ENCODE measurements around the gene CLOCK.
"Not testable (repeated sequence)": the region's sequence is repeated elsewhere in the genome, so short reads cannot be mapped to it uniquely, and the experiment has no call there.

CLOCK gene, protein sequence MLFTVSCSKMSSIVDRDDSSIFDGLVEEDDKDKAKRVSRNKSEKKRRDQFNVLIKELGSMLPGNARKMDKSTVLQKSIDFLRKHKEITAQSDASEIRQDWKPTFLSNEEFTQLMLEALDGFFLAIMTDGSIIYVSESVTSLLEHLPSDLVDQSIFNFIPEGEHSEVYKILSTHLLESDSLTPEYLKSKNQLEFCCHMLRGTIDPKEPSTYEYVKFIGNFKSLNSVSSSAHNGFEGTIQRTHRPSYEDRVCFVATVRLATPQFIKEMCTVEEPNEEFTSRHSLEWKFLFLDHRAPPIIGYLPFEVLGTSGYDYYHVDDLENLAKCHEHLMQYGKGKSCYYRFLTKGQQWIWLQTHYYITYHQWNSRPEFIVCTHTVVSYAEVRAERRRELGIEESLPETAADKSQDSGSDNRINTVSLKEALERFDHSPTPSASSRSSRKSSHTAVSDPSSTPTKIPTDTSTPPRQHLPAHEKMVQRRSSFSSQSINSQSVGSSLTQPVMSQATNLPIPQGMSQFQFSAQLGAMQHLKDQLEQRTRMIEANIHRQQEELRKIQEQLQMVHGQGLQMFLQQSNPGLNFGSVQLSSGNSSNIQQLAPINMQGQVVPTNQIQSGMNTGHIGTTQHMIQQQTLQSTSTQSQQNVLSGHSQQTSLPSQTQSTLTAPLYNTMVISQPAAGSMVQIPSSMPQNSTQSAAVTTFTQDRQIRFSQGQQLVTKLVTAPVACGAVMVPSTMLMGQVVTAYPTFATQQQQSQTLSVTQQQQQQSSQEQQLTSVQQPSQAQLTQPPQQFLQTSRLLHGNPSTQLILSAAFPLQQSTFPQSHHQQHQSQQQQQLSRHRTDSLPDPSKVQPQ

DNA sequence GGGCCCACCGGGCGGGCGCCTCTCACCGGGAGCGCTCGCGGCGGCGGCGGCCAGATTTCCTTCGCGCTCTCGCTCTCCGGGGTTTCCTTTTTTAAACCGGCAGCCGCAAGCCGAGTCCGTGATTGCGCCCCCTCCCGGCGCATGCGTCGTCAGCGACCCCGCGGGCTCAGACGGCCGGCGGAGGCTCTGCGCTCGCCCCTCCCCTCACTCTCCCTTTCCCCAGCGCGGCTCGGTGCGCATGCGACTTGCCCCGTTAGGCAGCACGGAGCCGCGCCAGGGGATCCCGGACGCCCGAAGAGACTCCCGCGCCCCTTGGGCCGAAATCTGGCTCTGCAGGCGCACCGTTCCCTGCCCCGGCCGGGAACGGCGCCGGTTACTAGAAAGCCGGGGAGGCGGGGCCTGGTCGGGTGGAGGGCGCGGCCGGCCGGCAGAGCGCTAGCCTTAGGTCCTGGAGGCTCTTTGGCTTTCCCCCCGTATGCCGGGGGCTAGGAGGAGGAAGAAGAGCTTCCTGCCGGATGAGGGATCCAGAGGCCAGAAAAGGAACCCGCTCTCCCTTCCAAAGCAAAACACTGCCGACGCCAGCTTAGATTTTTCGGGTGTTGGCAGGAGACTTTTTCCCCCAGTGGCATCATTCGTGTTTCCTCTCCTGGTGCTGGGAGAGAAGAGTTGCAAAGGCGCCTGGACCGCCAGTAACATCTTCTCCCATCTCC, at the start of gene CLOCK:
TSS of gene CLOCK (minus strand) at position 154 of the 710 bp plus-strand sequence. CDS start 64,124 bp downstream, outside the sequence.
- DNase-seq = peak; percentile 78 to 96

DNA sequence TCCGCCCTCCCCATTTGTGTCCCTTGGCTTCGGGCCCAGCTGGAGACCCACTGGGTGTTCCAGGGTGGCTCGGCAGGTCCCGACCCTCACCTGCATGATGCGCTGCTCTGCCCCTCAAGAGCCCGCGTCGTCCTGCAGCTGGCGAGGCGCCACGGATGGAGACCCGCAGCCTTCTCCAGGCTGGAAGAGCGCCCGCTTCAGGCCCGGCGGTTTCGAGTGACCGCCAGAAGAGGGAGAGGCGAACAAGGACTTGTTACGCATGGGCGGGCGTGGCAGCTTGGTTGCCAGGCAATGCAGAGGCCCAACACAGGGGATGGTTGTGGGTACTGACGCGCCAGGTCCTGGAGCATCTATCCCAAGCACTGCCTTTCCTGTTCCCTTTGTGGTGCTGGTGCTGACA, 45.3 kb upstream of the CLOCK start, which contains the start of gene PDCL2:
TSS of gene PDCL2 (minus strand) at position 232 of the 400 bp plus-strand sequence. CDS start at position 96, 136 bp downstream.
- no peak for DNase-seq

DNA sequence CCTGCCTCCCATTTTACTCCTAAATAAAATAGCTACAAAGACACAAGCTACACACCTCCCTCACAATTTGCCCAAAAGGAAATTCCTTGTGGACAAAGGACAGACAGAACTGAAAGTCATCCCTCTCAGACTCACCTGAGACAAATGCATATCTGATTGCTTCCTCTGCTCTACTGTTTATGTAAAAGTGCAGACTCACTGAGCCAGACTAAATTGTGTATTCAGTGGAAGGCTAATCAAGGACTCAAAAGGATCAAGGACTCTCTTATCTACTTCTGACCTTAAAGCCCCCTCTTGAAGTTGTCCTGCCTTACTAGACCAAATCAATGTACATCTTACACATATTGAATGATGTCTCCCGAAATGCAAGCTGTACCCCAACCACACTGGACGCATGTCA, 41.5 kb upstream of the CLOCK start:
- DNase-seq = no peak

DNA sequence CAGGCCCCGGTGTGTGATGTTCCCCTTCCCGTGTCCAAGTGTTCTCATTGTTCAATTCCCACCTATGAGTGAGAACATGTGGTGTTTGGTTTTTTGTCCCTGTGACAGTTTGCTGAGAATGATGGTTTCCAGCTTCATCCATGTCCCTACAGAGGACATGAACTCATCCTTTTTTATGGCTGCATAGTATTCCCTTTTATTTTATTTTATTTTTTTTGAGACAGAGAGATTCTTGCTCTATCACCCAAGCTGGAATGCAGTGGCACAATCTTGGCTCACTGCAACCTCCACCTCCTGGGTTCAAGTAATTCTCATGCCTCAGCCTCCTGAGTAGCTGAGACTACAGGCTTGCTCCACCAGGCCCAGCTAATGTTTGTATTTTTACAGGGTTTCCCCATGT, 36.1 kb upstream of the CLOCK start:
- DNase-seq = not testable (repeated sequence)

DNA sequence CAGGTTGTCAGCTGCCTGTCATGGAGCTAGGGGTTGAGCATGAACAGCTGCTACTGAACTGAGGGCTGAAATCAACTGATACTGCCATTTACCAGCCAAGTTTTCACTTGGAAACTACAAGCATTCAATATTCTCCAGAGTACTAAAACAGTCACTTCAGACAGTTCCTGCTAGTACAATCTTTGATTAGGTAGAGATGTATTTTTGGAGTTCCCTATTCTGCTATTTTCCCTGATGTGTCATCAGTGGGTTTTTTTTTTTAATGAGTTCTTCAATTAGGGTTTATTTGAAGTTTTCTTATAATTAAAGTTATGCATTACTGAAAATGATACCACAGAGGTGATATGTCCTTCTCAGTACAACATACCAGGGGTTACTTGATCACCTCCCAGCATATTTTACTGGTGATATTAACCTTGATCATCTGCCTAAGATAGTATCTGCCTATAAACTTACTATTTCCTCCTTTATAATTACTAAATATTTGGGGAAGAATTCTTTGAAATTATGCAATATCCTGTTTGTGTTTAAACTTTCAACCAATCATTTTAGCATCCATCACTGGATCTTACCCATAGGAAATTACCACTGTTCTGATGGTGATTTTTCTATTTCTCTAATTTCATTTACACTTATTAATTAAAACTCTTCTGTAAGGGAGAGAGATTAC, 31.8 kb upstream of the CLOCK start:
- no peak for DNase-seq

DNA sequence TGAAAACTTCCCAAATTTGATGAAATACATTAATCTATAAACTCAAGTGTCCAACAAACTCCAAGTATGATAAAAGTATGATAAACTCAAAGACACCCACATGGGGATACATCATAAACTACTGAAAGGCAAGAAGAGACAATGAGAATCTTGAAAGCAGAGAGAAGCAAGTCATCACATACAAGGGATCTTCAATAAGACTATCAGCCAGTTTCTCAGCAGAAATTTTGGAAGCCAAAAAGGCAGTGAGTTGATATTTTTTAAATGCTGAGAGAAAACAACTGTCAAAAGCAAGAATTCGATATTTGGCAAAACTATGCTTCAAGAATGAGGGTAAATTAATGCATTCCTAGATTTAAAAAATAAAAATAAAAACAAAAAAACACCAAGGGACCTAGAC, 28.8 kb upstream of the CLOCK start:
- DNase-seq = no peak

DNA sequence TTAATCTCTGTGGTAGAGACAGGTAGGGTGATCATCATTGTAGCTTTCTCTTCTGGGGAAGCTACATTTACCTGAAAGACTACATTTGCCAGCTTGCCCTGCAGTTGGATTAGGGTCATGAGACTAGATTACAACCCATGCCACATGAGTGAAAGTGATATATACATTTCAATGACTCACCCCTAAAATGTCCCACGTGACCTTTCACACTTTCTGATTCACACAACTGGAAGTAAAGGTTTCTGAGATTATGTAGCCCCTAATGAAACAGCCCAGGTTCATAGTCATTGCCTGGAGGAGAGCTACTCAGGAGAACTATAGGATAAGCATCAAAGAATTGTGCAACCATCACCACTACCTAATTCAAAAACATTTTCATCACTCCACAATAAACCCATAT, 27.5 kb upstream of the CLOCK start:
- DNase-seq = no peak

DNA sequence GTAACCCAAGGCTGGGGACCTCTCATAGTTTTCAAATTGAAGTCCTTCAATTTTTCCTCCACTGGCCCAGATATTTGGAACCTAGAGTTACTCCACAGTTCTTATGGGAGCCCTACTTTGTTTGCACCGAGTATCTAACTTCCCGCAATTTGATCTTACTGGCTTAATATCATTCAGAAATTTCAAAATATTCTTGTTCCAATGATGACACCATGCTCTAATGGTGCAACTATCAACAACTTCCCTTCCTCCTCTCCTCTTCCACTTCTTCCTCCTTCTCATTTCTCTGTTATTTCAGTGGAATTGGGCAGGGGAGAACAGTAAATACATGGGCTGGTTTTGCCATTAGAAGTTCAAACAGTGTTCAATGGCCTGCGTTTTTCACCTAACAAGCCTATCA, 25.1 kb upstream of the CLOCK start:
- no peak for DNase-seq

DNA sequence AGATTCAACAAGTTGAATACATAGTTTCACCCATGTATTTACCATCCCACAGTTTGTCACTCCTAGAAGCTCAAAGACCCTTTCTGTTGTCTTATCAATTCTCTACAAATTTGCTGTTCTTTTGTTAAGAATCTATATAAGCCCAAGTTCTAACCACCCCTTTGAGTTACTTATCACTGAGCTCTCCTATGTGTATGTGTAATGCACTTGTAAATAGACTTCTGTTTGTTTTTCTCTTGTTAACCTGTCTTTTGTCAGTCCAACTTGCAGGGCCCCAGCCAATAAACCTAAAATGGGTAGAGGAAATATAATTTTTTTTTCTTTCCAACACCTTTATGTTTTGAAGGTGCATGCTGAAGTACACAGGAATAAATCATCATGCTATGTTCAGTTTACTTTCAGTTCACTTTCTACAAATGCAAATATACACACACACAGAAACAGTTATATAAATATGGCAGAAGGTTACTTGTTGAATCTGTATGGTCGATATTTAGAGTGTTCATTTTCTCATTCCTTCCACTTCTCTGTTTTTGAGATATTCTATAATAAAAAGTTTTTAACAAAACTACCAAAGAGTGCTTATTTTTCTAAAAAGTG, 22.3 kb upstream of the CLOCK start:
- no peak for DNase-seq

DNA sequence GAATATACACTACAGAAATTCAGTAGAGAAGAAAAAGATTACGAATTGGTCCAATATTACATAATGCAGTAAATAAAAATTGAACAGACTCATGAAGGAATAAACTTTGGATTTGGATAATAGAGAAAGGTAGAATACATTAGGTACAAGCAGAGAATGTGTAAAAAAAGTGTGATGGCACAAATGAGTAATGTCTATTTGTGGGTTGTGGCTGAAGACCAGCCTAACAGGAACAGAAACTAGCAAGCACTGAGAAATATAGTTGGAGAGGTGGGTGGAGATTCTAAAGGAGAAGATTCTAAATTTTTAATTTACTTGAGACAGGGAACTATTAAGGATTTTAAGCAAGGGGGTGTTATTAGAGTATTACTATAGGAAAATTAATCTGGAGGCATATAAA, 15.2 kb upstream of the CLOCK start:
- DNase-seq = no peak

DNA sequence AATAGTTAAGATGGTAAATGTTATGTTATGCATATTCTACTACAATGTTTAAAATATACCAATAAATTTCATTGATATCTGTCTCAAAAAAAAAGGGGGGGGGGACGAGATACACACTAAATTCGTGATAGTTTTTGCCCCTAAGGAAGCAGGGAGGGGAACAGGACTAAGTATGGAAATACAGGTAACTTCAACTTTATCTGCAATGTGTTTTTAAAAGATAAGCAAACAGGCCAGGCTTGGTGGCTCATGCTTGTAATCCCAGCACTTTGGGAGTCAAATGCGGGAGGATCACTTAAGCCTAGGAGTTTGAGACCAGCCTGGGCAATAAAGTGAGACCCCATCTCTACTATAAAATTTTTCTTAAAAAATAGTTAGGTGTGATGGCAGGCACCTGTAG, 13.4 kb upstream of the CLOCK start:
- DNase-seq = no peak

DNA sequence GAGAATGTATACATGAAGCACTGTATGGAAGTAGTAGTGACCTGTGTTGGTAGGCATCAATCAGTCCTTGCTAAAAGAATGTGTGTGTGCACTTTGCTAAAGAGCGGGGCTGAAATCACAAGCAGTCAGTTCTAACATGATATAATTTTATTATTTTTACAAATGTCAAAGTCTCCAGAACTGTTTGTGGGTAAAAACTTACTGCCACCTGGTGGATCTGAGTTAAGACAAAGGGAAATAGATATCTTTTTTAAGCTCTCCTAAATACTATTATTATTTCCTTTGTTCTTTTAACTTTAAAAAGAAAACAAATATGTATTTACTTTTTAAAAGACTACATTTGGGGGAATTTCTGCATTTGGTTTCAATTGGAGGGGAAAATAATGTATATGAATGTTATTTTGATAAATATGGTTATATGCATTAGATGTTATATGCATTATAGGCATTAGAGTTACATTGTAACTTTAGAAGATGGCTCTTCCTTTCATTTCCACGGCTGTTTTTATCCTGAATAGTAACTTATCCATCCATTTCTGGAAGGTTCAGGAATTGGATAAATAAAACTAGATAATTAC, 7.8 kb upstream of the CLOCK start:
- no peak for DNase-seq

DNA sequence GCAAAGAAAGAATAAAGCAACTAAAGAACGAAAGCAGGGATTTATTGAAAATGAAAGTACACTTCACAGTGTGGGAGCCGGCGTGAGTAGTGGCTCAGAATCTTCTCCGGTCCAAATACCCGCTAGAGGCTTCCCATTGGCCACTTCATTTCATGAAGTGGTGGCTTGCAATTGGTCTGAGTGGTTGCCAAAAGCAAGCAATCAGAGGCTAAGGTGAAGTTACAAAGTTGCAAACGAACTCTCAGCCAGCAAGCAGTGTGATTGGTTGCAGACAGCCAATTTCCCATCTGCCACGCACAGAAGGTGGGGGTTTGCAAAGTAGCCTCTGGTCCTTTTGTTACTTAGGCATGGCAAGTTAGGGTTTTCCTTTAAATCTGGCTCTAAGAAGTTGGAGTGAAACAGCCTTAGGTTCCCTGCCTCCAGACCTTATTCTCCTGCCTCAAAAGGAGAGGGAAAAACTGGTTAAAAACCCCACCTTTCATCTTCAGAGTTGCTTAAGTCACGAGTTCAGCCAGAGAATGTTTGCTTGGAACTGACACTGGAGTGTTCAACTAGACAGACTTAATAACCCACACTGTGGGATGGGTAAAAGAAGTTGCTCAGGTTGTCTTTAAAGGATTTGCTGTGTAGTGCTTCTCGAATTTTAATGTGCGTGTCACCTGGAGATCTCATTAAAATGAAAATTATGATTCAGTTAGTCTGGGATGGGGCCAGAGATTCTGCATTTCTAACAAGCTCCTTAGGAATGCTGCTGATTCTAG, 6.9 kb upstream of the CLOCK start:
- DNase-seq = no peak

DNA sequence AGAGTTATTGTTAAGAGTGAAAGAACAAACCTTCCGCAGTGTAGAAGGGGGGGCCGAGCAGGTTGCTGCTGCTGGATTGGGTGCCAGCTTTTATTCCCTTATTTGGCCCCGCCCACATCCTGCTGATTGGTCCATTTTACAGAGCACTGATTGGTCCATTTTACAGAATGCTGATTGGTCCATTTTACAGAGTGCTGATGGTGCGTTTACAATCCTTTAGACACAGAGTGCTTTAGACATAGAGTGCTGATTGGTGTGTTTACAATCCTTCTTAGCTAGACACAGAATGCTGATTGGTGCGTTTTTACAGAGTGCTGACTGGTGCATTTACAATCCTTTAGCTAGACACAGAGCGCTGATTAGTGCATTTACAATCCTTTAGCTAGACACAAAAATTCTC, 5.3 kb upstream of the CLOCK start:
- DNase-seq = not testable (repeated sequence)

DNA sequence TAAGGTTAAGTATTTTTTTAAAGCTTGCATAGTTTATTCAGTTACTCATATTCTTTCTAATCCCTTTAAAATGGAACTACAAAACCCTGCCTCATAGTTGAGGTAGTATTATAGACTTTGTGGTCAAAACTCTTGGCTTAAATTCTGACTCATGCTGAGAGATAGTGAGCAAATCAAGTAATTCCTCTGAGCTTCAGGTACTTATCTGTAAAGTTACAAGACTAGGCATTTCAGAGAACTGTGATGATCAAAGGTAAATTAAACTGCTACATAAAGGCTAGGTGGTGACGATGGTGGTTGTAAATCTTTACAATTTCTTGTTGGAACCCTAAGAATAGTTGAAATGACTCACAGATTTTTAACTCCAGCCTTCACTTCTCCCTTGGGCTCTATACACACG, 3.2 kb upstream of the CLOCK start:
- no peak for DNase-seq

DNA sequence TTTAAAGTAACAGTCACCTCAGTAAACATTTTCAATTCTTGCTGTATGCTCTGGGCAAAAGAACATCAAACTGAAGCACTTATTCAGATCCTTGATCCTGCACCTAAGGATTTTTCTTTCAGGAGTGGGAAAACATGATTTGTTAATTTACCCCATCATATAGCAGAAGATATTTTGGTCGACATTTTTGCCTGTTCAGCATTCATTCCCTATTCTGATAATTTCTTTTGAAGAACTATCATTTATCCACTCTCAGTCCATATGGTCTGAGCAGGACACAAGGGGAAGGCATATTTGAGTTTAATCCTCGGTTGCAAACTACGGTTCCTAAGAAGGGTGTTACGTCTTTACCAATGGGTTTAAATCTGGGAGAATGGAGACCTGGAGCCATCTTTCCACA, 1.2 kb upstream of the CLOCK start:
- DNase-seq = no peak

DNA sequence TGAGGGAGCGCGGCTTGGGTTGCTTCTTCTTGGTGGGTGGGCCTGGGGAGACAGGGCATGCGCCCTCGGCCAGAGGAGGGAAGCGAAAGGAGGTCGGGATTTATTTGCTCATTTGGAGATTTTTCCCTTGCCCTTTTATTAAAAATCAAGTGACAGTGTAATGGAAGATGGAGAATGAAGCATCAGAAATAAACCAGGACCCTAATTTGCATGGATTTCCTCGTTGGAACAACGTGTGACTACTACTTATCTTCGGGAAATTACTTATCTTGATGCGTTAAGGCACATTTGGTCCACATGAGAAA, 709 bp upstream of the CLOCK start:
- DNase-seq = no peak

DNA sequence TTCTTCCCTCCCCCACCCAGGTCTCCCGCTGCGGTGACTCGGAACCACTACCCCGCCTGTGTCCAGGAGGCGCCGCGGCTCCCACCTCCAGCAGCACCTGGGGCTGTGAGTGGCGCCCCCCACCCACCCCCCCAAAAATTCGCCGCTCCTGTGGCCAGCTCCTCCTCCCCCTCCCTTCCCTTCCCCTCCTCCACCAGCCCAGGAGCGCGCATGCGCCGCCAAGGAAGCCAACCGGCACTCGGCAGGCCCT, 278 bp downstream of the CLOCK start:
- no peak for DNase-seq

DNA sequence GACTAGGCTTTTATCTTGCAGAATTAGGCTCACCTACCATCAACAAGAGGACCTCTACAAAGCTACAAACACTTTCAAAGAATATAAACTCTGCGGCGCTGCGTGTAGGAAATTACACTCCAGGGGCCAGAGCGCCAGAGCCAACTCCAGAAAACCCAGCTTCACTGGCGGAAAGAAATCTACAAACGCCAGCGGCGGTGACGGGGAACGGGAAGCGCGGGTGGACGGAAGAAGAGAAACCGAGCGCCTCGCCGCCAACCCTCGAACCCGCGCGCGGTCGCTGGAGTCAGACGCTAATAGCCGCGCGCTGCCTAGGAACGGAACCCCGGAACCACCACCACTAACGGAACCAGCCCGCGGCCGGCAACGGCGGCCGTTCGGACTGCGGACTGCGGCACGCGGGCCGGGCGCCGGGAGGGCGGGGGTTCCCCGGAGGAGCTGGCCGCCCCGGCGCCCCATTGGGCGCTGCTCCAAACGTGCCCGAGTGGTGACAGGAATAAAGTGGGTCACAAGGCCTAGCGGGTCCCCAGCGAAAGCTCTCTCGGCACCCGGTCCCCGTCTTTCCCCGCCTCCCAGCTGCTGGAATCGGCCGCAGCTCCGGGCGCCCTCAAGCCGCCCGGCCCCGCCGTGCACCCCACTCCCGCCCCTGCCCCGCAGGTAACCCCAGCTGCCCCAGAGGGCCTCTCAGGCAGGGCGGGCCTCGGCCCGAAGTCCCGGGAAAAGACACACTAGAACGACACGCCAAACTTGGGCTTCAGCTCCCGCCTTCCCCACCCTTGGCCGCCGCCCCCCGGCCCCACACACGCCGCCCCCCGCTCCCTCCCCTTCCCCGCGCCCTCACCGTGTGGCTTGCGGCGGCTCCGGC, 836 bp downstream of the CLOCK start:
- peak; percentile 64 to 86 for DNase-seq

DNA sequence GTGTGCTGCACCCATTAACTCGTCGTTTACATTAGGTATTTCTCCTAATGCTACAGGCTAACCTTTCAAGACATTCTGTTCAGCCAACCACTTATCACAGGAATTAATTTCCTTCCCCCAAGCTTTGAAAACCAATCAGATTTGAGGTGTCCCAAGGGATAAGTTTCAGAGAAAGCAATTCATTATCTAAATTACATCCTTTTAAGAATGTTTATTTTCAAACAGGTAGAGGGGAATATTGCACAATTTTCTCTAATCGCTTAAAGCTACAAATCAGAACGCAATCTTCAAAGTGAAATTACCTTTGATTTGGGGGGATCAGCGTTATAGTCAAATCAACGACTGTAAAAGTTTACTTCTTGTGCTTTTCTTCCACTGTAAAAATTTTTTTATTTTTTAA, 1.6 kb downstream of the CLOCK start:
- no peak for DNase-seq

DNA sequence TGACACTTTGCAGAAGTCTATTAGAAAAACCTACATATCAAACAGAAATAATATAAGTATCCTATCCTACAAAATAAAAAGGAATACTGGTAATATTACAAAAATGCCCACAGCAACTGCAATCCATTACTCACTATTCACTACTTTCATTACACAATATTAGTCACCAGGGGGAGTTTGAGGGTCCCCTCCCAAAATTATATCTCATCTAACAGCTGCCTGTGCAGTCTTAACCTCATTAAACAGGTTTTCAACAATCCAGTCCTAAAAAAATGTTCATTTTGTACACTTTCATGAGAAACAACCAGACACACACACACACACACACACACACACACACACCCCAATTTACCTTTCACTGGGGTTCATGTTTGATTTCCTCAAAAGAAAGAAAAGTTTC, 2.9 kb downstream of the CLOCK start:
- no peak for DNase-seq

All from NCI-H187 (cell line).